Tibial nerve (tissue), 4 donors: ENCODE measurements around the gene MYRFL. TPM values are rescaled to one million over a fixed set of nuclear protein-coding genes. Genes with fewer than 3 reads are reported as not detected.

ENCODE experiments used
- DNase-seq, 2 donors: peaks; one replicate each; pipeline ENCODE4 v3.0.0-alpha.2; 2019; ENCODE audit warnings: low spot score in 2 of 2
- H3K27ac ChIP-seq, 4 donors: fragments of 200-600 bp; sonication (generic) in 3 of 4; one replicate each; pipeline ENCODE4 v1.5.1; 2017 to 2019; ENCODE audit warnings: mild to moderate bottlenecking in 1 of 4
- H3K27me3 ChIP-seq, 2 donors: fragments of 200-600 bp; sonication (generic) in 1 of 2; one replicate each; pipeline versions ENCODE4 v1.5.1 to v1.6.0; 2017 to 2019
- H3K36me3 ChIP-seq, 3 donors: fragments of 200-600 bp; sonication (generic); one replicate each; pipeline ENCODE4 v1.5.1; 2018 to 2019
- H3K4me1 ChIP-seq, 4 donors: fragments of 200-600 bp; sonication (generic) in 3 of 4; one replicate each; pipeline ENCODE4 v1.5.1; 2017 to 2019
- H3K4me3 ChIP-seq, 4 donors: fragments of 200-600 bp; sonication (generic) in 3 of 4; one replicate each; pipeline ENCODE4 v1.5.1; 2017 to 2019; ENCODE audit warnings: mild to moderate bottlenecking in 1 of 4, moderate library complexity in 1 of 4
- H3K9me3 ChIP-seq, 4 donors: fragments of 200-600 bp; sonication (generic) in 3 of 4; one replicate each; pipeline ENCODE4 v1.5.1; 2017 to 2019
- EP300 ChIP-seq, 2 donors: sonication (generic); formaldehyde crosslinking; IDR thresholded peaks; one replicate each; pipeline ENCODE4 v1.6.1; 2017; ENCODE audit warnings: antibody characterized with exemption in 2 of 2, mild to moderate bottlenecking in 1 of 2
- POLR2A ChIP-seq, 2 donors: fragments of 450-650 bp; IDR thresholded peaks; one replicate each; pipeline ENCODE4 v1.6.1; 2017; ENCODE audit warnings: antibody characterized with exemption in 2 of 2, mild to moderate bottlenecking in 2 of 2, moderate library complexity in 2 of 2
- WGBS, 2 donors: methylation state at CpG; one replicate each; pipeline ENCODE4 v1.1.5; 2018; 5-methylcytosine and 5-hydroxymethylcytosine counted together
- total RNA-seq, 4 donors: library from RNA; depleted of rRNA; stranded (reverse); fragments of >200 nt; gene quantifications; one replicate each; pipeline ENCODE4 v1.1.0, GENCODE V29; 2016
- TF ChIP-seq, protein P1 (sequence below), 5 experiments: fragments of 200-600 bp in 3 of 5; fragments of 450-650 bp in 2 of 5; sonication (generic) in 3 of 5; IDR thresholded peaks; one replicate each; pipeline ENCODE4 v1.5.1; 2016 to 2019; ENCODE audit warnings: antibody characterized with exemption in 5 of 5, mild to moderate bottlenecking in 3 of 5, moderate library complexity in 2 of 5

MYRFL gene
- total RNA-seq, 4 donors from 2014 or later, result 0.20 TPM; not detected in 3

GRCh38 chr12:69947897-69948296, 122.9 kb downstream of the MYRFL start:
- no peak for DNase-seq
- Histone ChIP-seq H3K27me3 (no peaks in the 10 kb centered on the region), H3K36me3 (no peaks in the 10 kb centered on the region), H3K27ac (no peak overlapping the region), H3K9me3 (no peaks in the 10 kb centered on the region), H3K4me3 (no peak overlapping the region), H3K4me1 (no peaks in the 10 kb centered on the region)
- TF ChIP-seq EP300 (IDR thresholded peaks at IDR 0.05) (no peak), POLR2A (IDR thresholded peaks at IDR 0.05) (no peak)
- TF ChIP-seq, protein P1, sequence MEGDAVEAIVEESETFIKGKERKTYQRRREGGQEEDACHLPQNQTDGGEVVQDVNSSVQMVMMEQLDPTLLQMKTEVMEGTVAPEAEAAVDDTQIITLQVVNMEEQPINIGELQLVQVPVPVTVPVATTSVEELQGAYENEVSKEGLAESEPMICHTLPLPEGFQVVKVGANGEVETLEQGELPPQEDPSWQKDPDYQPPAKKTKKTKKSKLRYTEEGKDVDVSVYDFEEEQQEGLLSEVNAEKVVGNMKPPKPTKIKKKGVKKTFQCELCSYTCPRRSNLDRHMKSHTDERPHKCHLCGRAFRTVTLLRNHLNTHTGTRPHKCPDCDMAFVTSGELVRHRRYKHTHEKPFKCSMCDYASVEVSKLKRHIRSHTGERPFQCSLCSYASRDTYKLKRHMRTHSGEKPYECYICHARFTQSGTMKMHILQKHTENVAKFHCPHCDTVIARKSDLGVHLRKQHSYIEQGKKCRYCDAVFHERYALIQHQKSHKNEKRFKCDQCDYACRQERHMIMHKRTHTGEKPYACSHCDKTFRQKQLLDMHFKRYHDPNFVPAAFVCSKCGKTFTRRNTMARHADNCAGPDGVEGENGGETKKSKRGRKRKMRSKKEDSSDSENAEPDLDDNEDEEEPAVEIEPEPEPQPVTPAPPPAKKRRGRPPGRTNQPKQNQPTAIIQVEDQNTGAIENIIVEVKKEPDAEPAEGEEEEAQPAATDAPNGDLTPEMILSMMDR (IDR thresholded peaks at IDR 0.05), result no peak
- 50 to 74% methylated on average over 1 of the region's 1 CpG for WGBS, 2 donors

- DNase-seq, result no peak
- H3K27me3 ChIP-seq, result no peaks in the 10 kb centered on the region
These were observed 123.8 kb downstream of the MYRFL start for GRCh38 chr12:69948851-69949250.

GRCh38 chr12:69949311-69950002, 124.4 kb downstream of the MYRFL start:
- no peaks in the 10 kb centered on the region for H3K4me1 ChIP-seq
- no peaks in the 10 kb centered on the region for H3K9me3 ChIP-seq
- H3K4me3 ChIP-seq, result no peak overlapping the region
- TF ChIP-seq EP300 (IDR thresholded peaks at IDR 0.05) (no peak), POLR2A (IDR thresholded peaks at IDR 0.05) (no peak)
- TF ChIP-seq, protein P1 (IDR thresholded peaks at IDR 0.05), result no peak
- H3K27ac ChIP-seq, result no peak overlapping the region
- no peaks in the 10 kb centered on the region for H3K36me3 ChIP-seq
- DNase-seq, result no peak
- WGBS, 2 donors, result 77 to 81% methylated on average over 6 of the region's 6 CpGs
- no peaks in the 10 kb centered on the region for H3K27me3 ChIP-seq

More at GRCh38 chr12:69948851-69949250, 123.8 kb downstream of the MYRFL start:
- Histone ChIP-seq H3K27ac (no peak overlapping the region), H3K9me3 (no peaks in the 10 kb centered on the region), H3K36me3 (no peaks in the 10 kb centered on the region), H3K4me3 (no peak overlapping the region), H3K4me1 (no peaks in the 10 kb centered on the region)
- TF ChIP-seq EP300 (IDR thresholded peaks at IDR 0.05) (no peak), POLR2A (IDR thresholded peaks at IDR 0.05) (no peak)
- TF ChIP-seq, protein P1 (IDR thresholded peaks at IDR 0.05), result no peak

- Histone ChIP-seq H3K36me3 (no peaks in the 10 kb centered on the region), H3K9me3 (no peaks in the 10 kb centered on the region), H3K4me3 (no peak overlapping the region), H3K4me1 (no peaks in the 10 kb centered on the region), H3K27me3 (no peaks in the 10 kb centered on the region), H3K27ac (no peak overlapping the region)
- 91 to 97% methylated on average over 5 of the region's 5 CpGs for WGBS, 2 donors
- no peak for TF ChIP-seq EP300 (IDR thresholded peaks at IDR 0.05)
- TF ChIP-seq, protein P1 (IDR thresholded peaks at IDR 0.05), result no peak
- no peak for TF ChIP-seq POLR2A (IDR thresholded peaks at IDR 0.05)
- no peak for DNase-seq
These were observed 126.1 kb downstream of the MYRFL start for GRCh38 chr12:69951108-69951507.

DNA sequence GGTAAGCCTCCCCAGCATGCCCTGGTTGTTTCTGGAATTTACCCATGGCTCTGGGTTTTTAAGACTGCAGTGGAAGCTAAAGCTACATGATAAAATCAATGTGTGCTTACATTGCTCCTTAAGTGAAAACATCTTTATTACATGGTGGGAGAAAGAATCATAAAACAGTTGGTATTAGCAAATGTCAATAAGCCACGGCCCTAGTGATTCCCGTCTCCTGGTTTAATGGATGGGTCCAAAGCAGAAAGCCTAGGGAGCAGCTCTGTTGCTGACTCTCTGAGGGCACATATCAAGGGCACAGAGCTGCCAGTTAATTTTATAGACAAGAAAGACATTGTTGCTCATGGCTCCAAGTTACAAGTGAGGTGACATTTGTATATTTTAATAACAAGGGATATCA, 127.9 kb downstream of the MYRFL start:
- Histone ChIP-seq H3K27ac (no peak overlapping the region), H3K27me3 (no peaks in the 10 kb centered on the region), H3K36me3 (no peaks in the 10 kb centered on the region), H3K9me3 (no peaks in the 10 kb centered on the region), H3K4me1 (no peaks in the 10 kb centered on the region), H3K4me3 (no peak overlapping the region)
- WGBS, 2 donors, result 70% methylated on average over 2 of the region's 2 CpGs
- no peak for DNase-seq
- TF ChIP-seq EP300 (IDR thresholded peaks at IDR 0.05), result no peak
- TF ChIP-seq POLR2A (IDR thresholded peaks at IDR 0.05), result no peak
- TF ChIP-seq, protein P1 (IDR thresholded peaks at IDR 0.05), result no peak
